ENCODE measurements around the gene BSND.

BSND gene

GRCh38 chr1:55033265-55033614, 34.5 kb downstream of the BSND start:
- no peak overlapping the region for H3K4me3 ChIP-seq (replicated peaks; ENCODE audit: low read depth, low read length)
- DNase-seq (ENCODE audit: extremely low read depth, low read depth) = no peak
- no peak for TF ChIP-seq CTCF (IDR thresholded peaks at IDR 0.05; ENCODE audit: low read depth, low read length, missing control alignments)

- peak; percentile 24 for DNase-seq (ENCODE audit: extremely low read depth, low read depth)
- TF ChIP-seq CTCF (IDR thresholded peaks at IDR 0.05; ENCODE audit: low read depth, low read length, missing control alignments) = no peak
- no peak overlapping the region for H3K4me3 ChIP-seq (replicated peaks; ENCODE audit: low read depth, low read length)
These were observed 35.9 kb downstream of the BSND start for GRCh38 chr1:55034476-55035133.

- no peak overlapping the region for H3K4me3 ChIP-seq (replicated peaks; ENCODE audit: low read depth, low read length)
- DNase-seq (ENCODE audit: extremely low read depth, low read depth) = no peak
- no peak for TF ChIP-seq CTCF (IDR thresholded peaks at IDR 0.05; ENCODE audit: low read depth, low read length, missing control alignments)
These were observed 37.2 kb downstream of the BSND start for GRCh38 chr1:55035904-55036303.

GRCh38 chr1:55037733-55038551, 39.2 kb downstream of the BSND start:
- no peak for DNase-seq (ENCODE audit: extremely low read depth, low read depth)
- no peak for TF ChIP-seq CTCF (IDR thresholded peaks at IDR 0.05; ENCODE audit: low read depth, low read length, missing control alignments)

GRCh38 chr1:55038552-55038838, 39.8 kb downstream of the BSND start:
- no peak for DNase-seq (ENCODE audit: extremely low read depth, low read depth)
- TF ChIP-seq CTCF (IDR thresholded peaks at IDR 0.05; ENCODE audit: low read depth, low read length, missing control alignments) = no peak

More at GRCh38 chr1:55037733-55038551, 39.2 kb downstream of the BSND start:
- H3K4me3 ChIP-seq (replicated peaks; ENCODE audit: low read depth, low read length) = no peak overlapping the region

GRCh38 chr1:55038974-55039341, 40.2 kb downstream of the BSND start:
- no peak for DNase-seq (ENCODE audit: extremely low read depth, low read depth)
- TF ChIP-seq CTCF (IDR thresholded peaks at IDR 0.05; ENCODE audit: low read depth, low read length, missing control alignments) = no peak
- peak overlapping the region; percentile 55 for H3K4me3 ChIP-seq (replicated peaks; ENCODE audit: low read depth, low read length)

More at GRCh38 chr1:55038552-55038838, 39.8 kb downstream of the BSND start:
- H3K4me3 ChIP-seq (replicated peaks; ENCODE audit: low read depth, low read length) = no peak overlapping the region

Data from HFF-Myc (cell line).